Neural progenitor cell (in vitro differentiated cells): ENCODE measurements around the gene CALHM2.

Experiments
- EZH2 ChIP-seq: fragments of 200-600 bp; sonication (generic); IDR thresholded peaks from 2 replicates; pipeline ENCODE4 v1.6.1; 2017; ENCODE audit warnings: antibody characterized with exemption, mild to moderate bottlenecking, moderate library complexity
- TF ChIP-seq, protein P1 (sequence below): fragments of 200-600 bp; sonication (generic); IDR thresholded peaks from 2 replicates; pipeline ENCODE4 v1.5.1; 2017; ENCODE audit warnings: antibody characterized with exemption, mild to moderate bottlenecking

DNA sequence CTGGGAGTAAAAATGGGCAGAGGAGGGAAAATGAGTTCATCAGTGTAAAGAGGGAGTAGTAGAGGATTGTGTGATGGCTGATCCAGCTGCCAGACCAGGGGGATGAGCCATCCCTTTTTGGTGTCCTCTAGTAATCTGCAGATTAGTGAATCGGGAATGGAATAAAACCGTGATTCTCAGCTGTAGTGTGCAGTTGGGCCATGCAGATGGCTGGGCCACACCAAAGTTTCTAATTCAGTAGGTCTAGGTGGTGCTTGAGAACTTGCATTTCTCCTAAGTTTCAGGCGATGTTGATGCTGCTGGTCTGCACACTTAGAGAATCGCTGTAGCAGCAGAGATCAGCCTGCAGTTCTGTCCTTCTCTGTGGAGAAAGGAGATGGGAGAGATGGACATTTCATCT, 33.1 kb downstream of the CALHM2 start:
- TF ChIP-seq EZH2 = no peak
- TF ChIP-seq, protein P1, sequence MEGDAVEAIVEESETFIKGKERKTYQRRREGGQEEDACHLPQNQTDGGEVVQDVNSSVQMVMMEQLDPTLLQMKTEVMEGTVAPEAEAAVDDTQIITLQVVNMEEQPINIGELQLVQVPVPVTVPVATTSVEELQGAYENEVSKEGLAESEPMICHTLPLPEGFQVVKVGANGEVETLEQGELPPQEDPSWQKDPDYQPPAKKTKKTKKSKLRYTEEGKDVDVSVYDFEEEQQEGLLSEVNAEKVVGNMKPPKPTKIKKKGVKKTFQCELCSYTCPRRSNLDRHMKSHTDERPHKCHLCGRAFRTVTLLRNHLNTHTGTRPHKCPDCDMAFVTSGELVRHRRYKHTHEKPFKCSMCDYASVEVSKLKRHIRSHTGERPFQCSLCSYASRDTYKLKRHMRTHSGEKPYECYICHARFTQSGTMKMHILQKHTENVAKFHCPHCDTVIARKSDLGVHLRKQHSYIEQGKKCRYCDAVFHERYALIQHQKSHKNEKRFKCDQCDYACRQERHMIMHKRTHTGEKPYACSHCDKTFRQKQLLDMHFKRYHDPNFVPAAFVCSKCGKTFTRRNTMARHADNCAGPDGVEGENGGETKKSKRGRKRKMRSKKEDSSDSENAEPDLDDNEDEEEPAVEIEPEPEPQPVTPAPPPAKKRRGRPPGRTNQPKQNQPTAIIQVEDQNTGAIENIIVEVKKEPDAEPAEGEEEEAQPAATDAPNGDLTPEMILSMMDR = no peak
